M059J (cell line): ENCODE results near the gene PPP1R12C. TPM values are rescaled to one million over a fixed set of nuclear protein-coding genes. Genes with fewer than 3 reads are reported as not detected.

Source experiments
- DNase-seq: peaks from one replicate; pipeline ENCODE4 v3.0.0-alpha.2; 2012; ENCODE audit warnings: low read depth
- total RNA-seq: library from RNA; depleted of rRNA; stranded (reverse); fragments of >200 nt; shearing (Covaris generic); gene quantifications from 2 replicates; pipeline ENCODE4 v1.2.3, GENCODE V29; 2014; rRNA removed

The PPP1R12C gene
- total RNA-seq, 1 experiment from 2014 or later, result 39.9 TPM

DNA sequence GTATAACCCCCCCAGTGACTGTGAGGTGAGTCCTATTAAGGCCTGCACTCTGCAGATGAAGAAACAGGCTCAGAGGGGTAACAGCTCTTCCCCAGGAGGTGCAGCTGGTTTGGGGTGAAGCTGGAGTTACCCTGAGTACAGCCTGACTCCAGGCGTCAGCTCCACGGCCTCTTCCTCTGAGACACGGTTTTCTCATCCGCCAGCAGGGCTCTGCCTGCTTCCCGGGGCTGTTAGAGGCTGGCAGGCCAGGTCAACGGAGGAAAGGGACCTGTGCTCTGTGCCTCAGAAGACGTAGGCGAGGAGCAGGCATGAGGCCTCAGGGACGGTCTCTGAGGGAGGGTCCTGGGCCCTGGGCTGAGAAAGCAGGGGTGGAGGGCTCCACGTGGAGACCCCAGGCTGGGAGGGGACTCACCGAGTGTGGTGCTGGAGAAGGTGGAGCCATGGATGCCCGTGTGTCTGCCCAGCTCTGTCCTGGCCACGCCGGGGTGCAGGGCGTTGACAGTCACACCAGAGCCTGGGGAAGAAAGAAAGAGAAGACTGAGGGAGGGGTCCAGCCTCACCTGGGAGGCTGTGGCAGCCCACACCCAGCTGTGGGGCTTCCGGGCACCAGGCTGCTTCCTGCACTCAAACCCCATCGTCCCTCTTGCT, 70.3 kb downstream of the PPP1R12C start:
- DNase-seq, result no peak

GRCh38 chr19:55044771-55045716, 72.4 kb downstream of the PPP1R12C start:
- DNase-seq, result no peak

GRCh38 chr19:55044286-55044685, 73.2 kb downstream of the PPP1R12C start:
- no peak for DNase-seq

DNA sequence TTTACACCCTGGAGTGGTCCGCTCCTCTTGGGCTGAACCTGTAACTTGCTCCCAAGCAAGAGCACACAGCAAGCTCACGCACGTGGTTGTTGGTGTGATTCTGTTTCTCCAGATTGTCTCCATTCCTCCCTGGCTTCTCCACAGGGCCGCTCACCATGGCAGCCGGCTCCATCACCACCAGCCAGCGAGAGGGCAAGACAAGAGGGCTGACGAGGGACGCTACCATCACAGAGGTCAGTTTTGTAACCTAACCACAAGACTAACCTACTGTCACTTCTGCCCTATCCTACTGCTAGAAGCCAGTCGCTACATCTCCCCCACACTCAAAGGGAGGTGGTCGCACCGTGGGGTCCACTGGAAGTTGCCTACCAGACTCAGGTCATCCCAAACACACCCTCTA, 74.7 kb downstream of the PPP1R12C start:
- DNase-seq, result no peak

DNA sequence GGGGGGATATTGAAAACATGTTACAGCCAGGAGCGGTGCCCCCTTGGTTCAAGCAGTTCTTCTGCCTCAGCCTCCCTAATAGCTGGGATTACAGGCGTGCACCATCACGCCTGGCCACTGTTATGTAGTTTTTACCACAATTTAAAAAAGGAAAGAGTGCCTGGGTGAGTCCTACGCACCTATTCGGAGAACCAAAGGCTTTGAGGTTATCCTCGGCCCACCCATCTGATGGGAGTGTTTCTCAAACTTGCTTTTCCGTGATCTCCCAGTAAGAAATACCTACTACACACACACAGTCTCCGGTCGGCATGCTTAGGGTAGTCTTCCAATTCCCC, 75.1 kb downstream of the PPP1R12C start:
- no peak for DNase-seq

DNA sequence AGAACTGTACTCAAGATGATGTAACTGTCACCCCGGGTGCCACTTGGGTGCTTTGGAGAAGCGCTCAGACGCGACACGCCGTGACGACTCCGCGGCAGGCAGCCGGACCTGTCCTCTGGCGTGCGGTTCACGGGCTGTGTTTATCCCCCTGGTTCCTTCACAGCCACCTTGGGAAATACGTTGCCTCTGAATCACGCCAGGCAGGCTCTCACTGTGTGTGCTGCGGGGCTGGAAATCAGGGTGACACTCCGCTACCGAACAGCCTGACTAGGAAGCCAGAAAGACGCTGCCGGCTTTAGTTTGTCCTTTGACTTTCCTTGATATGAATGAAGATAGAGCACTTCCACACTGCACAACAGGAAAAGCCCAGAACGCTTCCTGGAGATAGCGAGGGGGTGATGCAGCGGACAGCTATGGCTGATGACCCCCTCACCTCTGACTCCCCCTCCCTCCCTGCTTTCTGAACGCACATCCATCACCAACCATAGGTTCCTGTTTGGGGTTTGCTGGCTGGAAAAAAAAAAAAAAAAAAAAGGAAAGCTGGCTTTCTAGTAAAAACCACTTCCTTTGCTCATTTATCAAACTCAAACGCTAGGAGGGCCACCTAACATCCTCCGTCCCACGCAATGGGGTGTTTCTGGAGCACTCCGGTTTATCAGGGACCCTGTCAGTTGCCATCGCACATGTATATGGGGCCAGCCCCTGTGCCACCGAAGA, 75.7 kb downstream of the PPP1R12C start:
- no peak for DNase-seq

DNA sequence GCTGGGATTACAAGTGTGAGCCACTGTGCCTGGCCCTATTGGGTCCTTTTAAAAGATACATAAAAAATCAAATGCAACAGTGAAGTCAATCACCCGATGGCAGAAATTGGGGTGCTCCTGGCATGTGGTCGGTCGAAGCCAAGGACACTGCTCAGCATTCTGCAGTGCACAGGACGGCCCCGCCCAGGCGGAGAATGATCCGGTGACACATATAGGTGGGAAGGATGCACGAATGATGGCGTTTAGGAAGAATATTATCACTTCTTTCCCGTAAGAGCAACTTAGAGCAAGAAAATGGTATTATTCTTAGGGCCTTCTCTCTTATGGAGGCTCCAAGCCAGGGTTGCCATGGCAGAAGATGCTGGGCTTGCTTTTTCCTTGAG, 76.2 kb downstream of the PPP1R12C start:
- no peak for DNase-seq

Other genes with a start within 250 kb of the PPP1R12C start
- gene FCAR, start 243.4 kb downstream of the PPP1R12C start, total RNA-seq, result not detected in 2 replicates
- not detected in 2 replicates for gene NCR1, start 211.5 kb downstream of the PPP1R12C start, total RNA-seq
- gene NLRP7, start 170.1 kb downstream of the PPP1R12C start, total RNA-seq, result not detected in 2 replicates
- gene NLRP2, start 151.3 kb downstream of the PPP1R12C start, total RNA-seq, result not detected in 2 replicates
- gene GP6, start 79.4 kb downstream of the PPP1R12C start, total RNA-seq, result not detected in 2 replicates
- gene RDH13, start 54.5 kb downstream of the PPP1R12C start, total RNA-seq, result 2.8 and 5.3 TPM in 2 replicates
- 1.7 and 2.5 TPM in 2 replicates for gene EPS8L1, start 41.8 kb downstream of the PPP1R12C start, total RNA-seq
- gene TNNT1, start 31.6 kb upstream of the PPP1R12C start, total RNA-seq, result 25.5 and 40.1 TPM in 2 replicates
- gene TNNI3, start 40.1 kb upstream of the PPP1R12C start, total RNA-seq, result 0.42 TPM in 1 of 2 replicates, not detected in the other
- 0.44 and 4.0 TPM in 2 replicates for gene DNAAF3, start 49.0 kb upstream of the PPP1R12C start, total RNA-seq
- not detected in 2 replicates for gene SYT5, start 62.7 kb upstream of the PPP1R12C start, total RNA-seq
- 0.79 and 1.5 TPM in 2 replicates for gene PTPRH, start 91.9 kb upstream of the PPP1R12C start, total RNA-seq
- gene TMEM86B, start 111.1 kb upstream of the PPP1R12C start, total RNA-seq, result 1.2 and 1.7 TPM in 2 replicates
- 23.9 and 48.8 TPM in 2 replicates for gene PPP6R1, start 141.4 kb upstream of the PPP1R12C start, total RNA-seq
- 25.5 and 37.2 TPM in 2 replicates for gene HSPBP1, start 162.5 kb upstream of the PPP1R12C start, total RNA-seq
- 0.17 and 2.7 TPM in 2 replicates for gene BRSK1, start 166.4 kb upstream of the PPP1R12C start, total RNA-seq
- gene TMEM150B, start 207.7 kb upstream of the PPP1R12C start, total RNA-seq, result not detected in 2 replicates
- 5.2 and 10.0 TPM in 2 replicates for gene KMT5C, start 222.2 kb upstream of the PPP1R12C start, total RNA-seq
- 0.30 TPM in 1 of 2 replicates, not detected in the other for gene COX6B2, start 237.1 kb upstream of the PPP1R12C start, total RNA-seq
- not detected in 2 replicates for gene GARIN5B, start 245.6 kb upstream of the PPP1R12C start, total RNA-seq